ENCODE data around the gene RNF217.

- TF ChIP-seq POLR2AphosphoS5 (IDR thresholded peaks at IDR 0.05; ENCODE audit: low read depth, low read length) (no peak), POLR2A (IDR thresholded peaks at IDR 0.05; ENCODE audit: low read depth, low read length) (no peak)
These were observed 124.5 kb downstream of the RNF217 start for GRCh38 chr6:125086716-125087115.

All from GM12892 (cell line).